Aorta (tissue), 5 donors: ENCODE data around the gene REEP2. TPM values are rescaled to one million over a fixed set of nuclear protein-coding genes. Genes with fewer than 3 reads are reported as not detected.
"Not testable (repeated sequence)": the region's sequence is repeated elsewhere in the genome, so short reads cannot be mapped to it uniquely, and the experiment has no call there.

Experiments
- ATAC-seq: fragments of 200-7000 bp; cut with Tn5 transposase; one replicate; pipeline ENCODE4 v1.9.1; 2022; ENCODE audit warnings: moderate library complexity; ENCODE audit not compliant: low FRiP score
- DNase-seq, 2 donors: peaks; one replicate each; pipeline ENCODE4 v3.0.0-alpha.2; 2020
- H3K27ac ChIP-seq, 2 donors: one replicate each; pipeline ENCODE4 v1.5.1; 2013; ENCODE audit warnings: low read length in 2 of 2, mild to moderate bottlenecking in 2 of 2, moderate library complexity in 2 of 2, control low read depth in 1 of 2, inconsistent platforms in 1 of 2, low read depth in 1 of 2
- H3K27me3 ChIP-seq, 2 donors: one replicate each; pipeline ENCODE4 v1.6.1; 2013; ENCODE audit warnings: control low read depth in 1 of 2, low read length in 1 of 2, mild to moderate bottlenecking in 1 of 2, moderate library complexity in 1 of 2; ENCODE audit not compliant: insufficient read depth in 2 of 2, control insufficient read depth in 1 of 2
- H3K36me3 ChIP-seq, 2 donors: one replicate each; pipeline ENCODE4 v1.6.1; 2013; ENCODE audit warnings: control low read depth in 1 of 2, low read length in 1 of 2, mild to moderate bottlenecking in 1 of 2; ENCODE audit not compliant: insufficient read depth in 2 of 2, control insufficient read depth in 1 of 2
- H3K4me1 ChIP-seq, 2 donors: one replicate each; pipeline ENCODE4 v1.6.1; 2013; ENCODE audit warnings: low read length in 2 of 2, control low read depth in 1 of 2, mild to moderate bottlenecking in 1 of 2, moderate library complexity in 1 of 2; ENCODE audit not compliant: insufficient read depth in 2 of 2, control insufficient read depth in 1 of 2
- H3K4me3 ChIP-seq, 2 donors: one replicate each; pipeline ENCODE4 v1.5.1; 2013; ENCODE audit warnings: low read length in 2 of 2, control low read depth in 1 of 2, mild to moderate bottlenecking in 1 of 2
- H3K9me3 ChIP-seq: one replicate; pipeline ENCODE4 v1.6.1; 2013; ENCODE audit warnings: mild to moderate bottlenecking, low read length; ENCODE audit not compliant: control insufficient read depth
- WGBS, 2 donors: extraction: QIAGEN DNeasy Blood & Tissue Kit; methylation state at CpG; one replicate each; pipeline ENCODE4 v1.1.7; 2013; 5-methylcytosine and 5-hydroxymethylcytosine counted together
- intact Hi-C, 2 donors: fragments of 100-400 bp; cut with DNase I; formaldehyde crosslinking; loops; one replicate each; pipeline versions ENCODE4 v1.14.2 to v1.15.0; 2022
- polyA plus RNA-seq, 2 donors: library from polyadenylated mRNA; stranded (reverse); fragments of 200-250 nt; gene quantifications; one replicate each; pipeline ENCODE4 v1.2.3, GENCODE V29; 2013
- total RNA-seq, 2 donors: library from RNA; stranded (reverse); fragmentation: NEBNext Ultra II Directional; extraction: Animal tissue kit (Norgen Biotek cat#: 25700); gene quantifications; one replicate each; pipeline ENCODE4 v1.2.1, GENCODE V29; 2021
- donor health status: healthy with polysubstance abuse.
- donor health status: Bipolar disorder and iron deficiency.
- donor health status: DM: no; HTN: no; CAD: no.
- donor health status: DM: no; HTN: no; CAD: no.
- donor health status: DM: yes; HTN: yes; CAD: no.

Gene REEP2
- total and polyA plus RNA-seq, 4 donors, result 6.4 to 21.9 (median 12.9) TPM

GRCh38 chr5:138468133-138468965, 29.5 kb downstream of the REEP2 start:
- intact Hi-C loops, result loop anchor here in 1 of 2 donors (10.0 kb wide), 1 partner anchor 286 kb away; the partner anchor contains the start of gene CTNNA1
- DNase-seq (no peak), ATAC-seq (no peak)
- peaks cover 0 to 2% of the 10 kb centered on the region in 2 donors for H3K27me3 ChIP-seq
- H3K9me3 ChIP-seq, result no peaks in the 10 kb centered on the region
- no peak overlapping the region for H3K27ac ChIP-seq
- no peaks in the 10 kb centered on the region for H3K36me3 ChIP-seq
- no peaks in the 10 kb centered on the region for H3K4me1 ChIP-seq
- WGBS, 2 donors, result 84 to 88% methylated on average over 7 of the region's 7 CpGs
- H3K4me3 ChIP-seq, result peak overlapping the region in 1 of 2 donors; percentile 18

DNA sequence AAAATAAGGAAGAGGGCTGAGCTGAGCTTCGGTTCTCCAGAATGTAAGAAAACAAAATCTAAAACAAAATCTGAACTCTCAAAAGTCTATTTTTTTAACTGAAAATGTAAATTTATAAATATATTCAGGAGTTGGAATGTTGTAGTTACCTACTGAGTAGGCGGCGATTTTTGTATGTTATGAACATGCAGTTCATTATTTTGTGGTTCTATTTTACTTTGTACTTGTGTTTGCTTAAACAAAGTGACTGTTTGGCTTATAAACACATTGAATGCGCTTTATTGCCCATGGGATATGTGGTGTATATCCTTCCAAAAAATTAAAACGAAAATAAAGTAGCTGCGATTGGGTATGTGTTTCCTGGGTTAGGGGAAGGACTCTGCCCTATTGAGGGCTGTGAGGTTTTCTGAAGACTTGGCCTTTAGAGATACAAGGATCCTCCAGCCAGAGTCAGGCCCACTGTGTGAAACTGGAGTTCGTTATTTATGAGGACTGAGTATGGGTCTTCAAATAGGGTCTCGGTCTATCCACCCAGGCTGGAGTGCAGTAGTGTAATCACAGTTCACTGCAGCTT, 30.2 kb downstream of the REEP2 start:
- Histone ChIP-seq H3K4me1 (no peaks in the 10 kb centered on the region), H3K27ac (no peak overlapping the region), H3K9me3 (no peaks in the 10 kb centered on the region), H3K36me3 (no peaks in the 10 kb centered on the region), H3K4me3 (no peak overlapping the region), H3K27me3 (peaks cover 0 to 2% of the 10 kb centered on the region in 2 donors)
- no peak for DNase-seq
- no peak for ATAC-seq
- intact Hi-C loops, result loop anchor here in 1 of 2 donors (10.0 kb wide), 1 partner anchor 286 kb away; the partner anchor contains the start of gene CTNNA1
- 87 to 89% methylated on average over 8 of the region's 8 CpGs for WGBS, 2 donors

DNA sequence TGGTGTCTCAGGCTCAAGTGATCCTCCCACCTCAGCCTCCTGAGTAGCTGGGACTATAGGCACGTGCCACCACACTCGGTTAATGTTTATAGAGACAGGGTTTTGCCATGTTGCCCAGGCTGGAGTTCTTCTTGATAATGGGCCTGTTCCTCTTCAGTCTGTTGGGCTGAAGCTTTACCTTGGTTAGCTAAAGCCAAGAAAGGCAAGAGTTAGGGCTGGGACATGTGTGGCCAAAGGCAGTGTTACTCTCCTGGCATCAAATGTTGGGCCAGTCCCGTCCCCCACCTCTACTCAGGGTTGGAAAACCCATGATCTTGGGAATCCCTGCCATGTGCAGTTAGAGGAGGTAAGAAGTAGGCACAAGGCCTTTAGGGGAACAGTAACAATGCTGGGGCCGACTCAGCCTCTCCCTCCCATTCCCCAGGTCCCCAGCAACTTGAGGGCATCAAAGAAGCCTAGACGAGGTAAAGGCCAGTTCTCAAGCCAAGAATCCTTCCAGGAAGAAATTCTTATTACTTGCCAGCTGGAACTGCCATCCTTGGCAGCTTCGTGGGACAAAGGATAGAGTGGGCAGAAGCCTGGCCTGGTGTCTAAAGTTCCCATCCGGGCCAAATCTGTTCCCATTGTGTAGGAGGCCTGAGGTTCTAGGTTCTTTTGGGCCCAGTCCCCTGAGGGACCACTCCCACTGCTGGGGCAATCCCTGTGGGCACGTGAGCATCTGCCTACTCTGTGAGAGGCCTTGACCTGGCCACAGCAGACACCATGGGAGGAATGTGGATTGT, 30.9 kb downstream of the REEP2 start:
- no peak overlapping the region for H3K4me3 ChIP-seq

DNA sequence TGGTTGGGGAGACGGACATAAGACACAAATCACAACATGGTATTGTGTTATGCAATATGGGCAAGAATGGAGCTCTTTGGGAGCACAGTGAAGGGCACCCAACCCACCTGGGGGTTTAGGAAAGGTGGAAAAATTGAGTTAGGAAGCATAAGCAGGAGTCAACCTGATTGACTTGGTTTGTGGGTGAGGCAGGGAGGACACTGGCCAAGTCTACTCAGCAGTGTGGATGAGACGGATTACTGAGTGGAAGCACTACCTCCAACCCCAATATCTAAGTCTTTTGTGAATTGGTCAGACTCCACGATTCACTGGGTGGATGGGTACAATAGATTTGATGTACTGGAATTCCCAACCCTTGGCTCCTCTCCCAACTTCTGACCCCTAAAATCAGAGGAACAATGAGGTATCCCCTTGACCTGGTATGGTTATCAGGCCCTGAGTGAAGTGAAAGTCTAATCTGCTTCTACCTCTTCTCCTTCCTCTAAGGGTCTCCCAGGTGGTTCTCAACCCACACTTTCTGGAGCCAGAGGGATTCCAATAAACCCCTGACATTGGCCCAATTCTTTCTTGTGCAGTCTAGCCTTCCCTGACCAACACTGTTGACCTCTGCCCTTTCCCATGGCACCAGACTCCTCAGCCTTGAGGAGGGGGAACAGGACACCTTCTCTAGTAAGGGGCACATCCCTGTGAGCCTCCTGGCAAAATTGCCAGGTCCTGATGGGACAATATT, 31.6 kb downstream of the REEP2 start:
- WGBS, 2 donors, result 65 to 72% methylated on average over 3 of the region's 3 CpGs
- no peak for DNase-seq

More for the DNA sequence above, 30.9 kb downstream of the REEP2 start:
- no peaks in the 10 kb centered on the region for H3K36me3 ChIP-seq
- no peaks in the 10 kb centered on the region for H3K9me3 ChIP-seq
- no peak overlapping the region for H3K27ac ChIP-seq
- WGBS, 2 donors, result 25 to 29% methylated on average over 8 of the region's 8 CpGs
- H3K27me3 ChIP-seq, result peaks cover 0 to 2% of the 10 kb centered on the region in 2 donors
- no peaks in the 10 kb centered on the region for H3K4me1 ChIP-seq
- ATAC-seq (no peak), DNase-seq (peak in 1 of 2 donors; percentile 91)
- intact Hi-C loops, result loop anchor here in 1 of 2 donors (10.0 kb wide), 1 partner anchor 285 kb away; the partner anchor contains the start of gene CTNNA1

DNA sequence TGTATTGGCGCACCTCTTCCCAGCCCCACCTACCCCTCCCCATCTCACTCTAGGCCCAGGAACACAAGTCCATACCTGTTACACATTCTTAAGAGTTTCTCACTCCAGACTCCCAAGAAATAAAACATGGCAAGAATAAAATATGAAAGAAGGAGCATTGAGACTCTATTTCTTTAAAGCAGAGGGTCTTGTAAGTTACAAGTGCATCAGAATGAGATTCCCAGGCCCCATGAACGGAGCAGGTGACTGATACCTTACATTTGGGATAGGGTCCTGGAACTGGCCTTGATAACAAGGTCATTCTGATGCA, 32.1 kb downstream of the REEP2 start:
- Histone ChIP-seq H3K4me3 (no peak overlapping the region), H3K9me3 (no peaks in the 10 kb centered on the region), H3K27ac (no peak overlapping the region), H3K27me3 (no peaks in the 10 kb centered on the region), H3K36me3 (no peaks in the 10 kb centered on the region), H3K4me1 (no peaks in the 10 kb centered on the region)
- WGBS, 2 donors, result 92 to 95% methylated on average over 2 of the region's 2 CpGs
- intact Hi-C loops, result no loop called here
- DNase-seq (no peak), ATAC-seq (no peak)

More for the DNA sequence above, 31.6 kb downstream of the REEP2 start:
- Histone ChIP-seq H3K27ac (no peak overlapping the region), H3K4me1 (no peaks in the 10 kb centered on the region), H3K9me3 (no peaks in the 10 kb centered on the region), H3K36me3 (no peaks in the 10 kb centered on the region), H3K4me3 (no peak overlapping the region), H3K27me3 (no peaks in the 10 kb centered on the region)
- intact Hi-C loops, result no loop called here
- no peak for ATAC-seq

GRCh38 chr5:138472353-138472752, 33.5 kb downstream of the REEP2 start:
- Histone ChIP-seq H3K27me3 (no peaks in the 10 kb centered on the region), H3K4me3 (no peak overlapping the region), H3K9me3 (no peaks in the 10 kb centered on the region), H3K4me1 (no peaks in the 10 kb centered on the region), H3K36me3 (no peaks in the 10 kb centered on the region), H3K27ac (no peak overlapping the region)
- intact Hi-C loops, result no loop called here
- DNase-seq (no peak), ATAC-seq (no peak)
- 60 to 68% methylated on average over 6 of the region's 6 CpGs for WGBS, 2 donors

- H3K4me3 ChIP-seq, H3K27ac ChIP-seq, H3K27me3 ChIP-seq, ATAC-seq, intact Hi-C loops, H3K36me3 ChIP-seq, H3K4me1 ChIP-seq, H3K9me3 ChIP-seq, DNase-seq: not testable (repeated sequence)
- 95% methylated on average over 5 of the region's 5 CpGs for whole genome bisulfite sequencing, 2 donors
Measured at GRCh38 chr5:138473151-138473550, 34.3 kb downstream of the REEP2 start.

DNA sequence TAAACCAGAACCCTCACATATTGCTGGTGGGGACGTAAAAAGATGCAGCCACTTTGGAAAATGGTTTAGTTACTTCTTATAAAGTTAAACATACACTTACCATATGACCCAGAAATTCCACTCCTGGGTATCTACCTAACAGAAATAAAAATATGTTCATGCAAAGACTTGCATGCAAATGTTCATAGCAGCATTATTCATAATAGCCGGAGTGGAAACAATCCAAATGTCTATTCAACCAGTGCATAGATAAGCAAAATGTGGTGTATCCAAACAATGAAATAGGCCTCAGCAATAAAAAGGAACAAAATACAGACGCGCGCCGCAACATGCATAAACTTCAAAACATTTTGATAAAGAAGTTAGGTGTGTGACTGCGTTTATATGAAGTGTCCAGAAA, 38.1 kb downstream of the REEP2 start:
- H3K36me3 ChIP-seq, result no peaks in the 10 kb centered on the region
- no peaks in the 10 kb centered on the region for H3K4me1 ChIP-seq
- 92% methylated on average over 7 of the region's 7 CpGs for WGBS, 2 donors
- ATAC-seq (no peak), DNase-seq (peak in 1 of 2 donors; percentile 8)
- H3K4me3 ChIP-seq, result no peak overlapping the region
- H3K9me3 ChIP-seq, result no peaks in the 10 kb centered on the region
- no peaks in the 10 kb centered on the region for H3K27me3 ChIP-seq
- H3K27ac ChIP-seq, result no peak overlapping the region
- intact Hi-C loops, result no loop called here
